ENCODE measurements around the gene PDE12. TPM values are rescaled to one million over a fixed set of nuclear protein-coding genes. Genes with fewer than 3 reads are reported as not detected.

Gene PDE12, protein sequence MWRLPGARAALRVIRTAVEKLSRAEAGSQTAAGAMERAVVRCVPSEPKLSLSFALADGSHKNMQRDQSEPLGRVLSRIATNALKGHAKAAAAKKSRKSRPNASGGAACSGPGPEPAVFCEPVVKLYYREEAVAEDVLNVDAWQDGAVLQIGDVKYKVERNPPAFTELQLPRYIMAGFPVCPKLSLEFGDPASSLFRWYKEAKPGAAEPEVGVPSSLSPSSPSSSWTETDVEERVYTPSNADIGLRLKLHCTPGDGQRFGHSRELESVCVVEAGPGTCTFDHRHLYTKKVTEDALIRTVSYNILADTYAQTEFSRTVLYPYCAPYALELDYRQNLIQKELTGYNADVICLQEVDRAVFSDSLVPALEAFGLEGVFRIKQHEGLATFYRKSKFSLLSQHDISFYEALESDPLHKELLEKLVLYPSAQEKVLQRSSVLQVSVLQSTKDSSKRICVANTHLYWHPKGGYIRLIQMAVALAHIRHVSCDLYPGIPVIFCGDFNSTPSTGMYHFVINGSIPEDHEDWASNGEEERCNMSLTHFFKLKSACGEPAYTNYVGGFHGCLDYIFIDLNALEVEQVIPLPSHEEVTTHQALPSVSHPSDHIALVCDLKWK
- 14.3 TPM for polyA plus RNA-seq (ENCODE audit: insufficient read length)
- long read RNA-seq, donor 1, full-length matches to known transcripts = 5 of 5 reads
- long read RNA-seq, donor 1, partial matches to known transcripts = 0 of 5 reads
- long read RNA-seq, donor 1, other reads (novel, unspliced or antisense) = 0 of 5 reads
- long read RNA-seq, donor 2, full-length matches to known transcripts = 4 of 4 reads
- long read RNA-seq, donor 2, partial matches to known transcripts = 0 of 4 reads
- long read RNA-seq, donor 2, other reads (novel, unspliced or antisense) = 0 of 4 reads
- long read RNA-seq, donor 3, full-length matches to known transcripts = 7 of 7 reads
- long read RNA-seq, donor 3, partial matches to known transcripts = 0 of 7 reads
- long read RNA-seq, donor 3, other reads (novel, unspliced or antisense) = 0 of 7 reads
- long read RNA-seq, donor 4 = 0 reads
- long read RNA-seq, donor 5, full-length matches to known transcripts = 3 of 279 reads
- long read RNA-seq, donor 5, partial matches to known transcripts = 59 of 279 reads
- long read RNA-seq, donor 5, other reads (novel, unspliced or antisense) = 217 of 279 reads
- long read RNA-seq, donor 6, full-length matches to known transcripts = 7 of 7 reads
- long read RNA-seq, donor 6, partial matches to known transcripts = 0 of 7 reads
- long read RNA-seq, donor 6, other reads (novel, unspliced or antisense) = 0 of 7 reads
- long read RNA-seq, donor 7, full-length matches to known transcripts = 6 of 223 reads
- long read RNA-seq, donor 7, partial matches to known transcripts = 55 of 223 reads
- long read RNA-seq, donor 7, other reads (novel, unspliced or antisense) = 162 of 223 reads
- long read RNA-seq, donor 8, full-length matches to known transcripts = 2 of 2 reads
- long read RNA-seq, donor 8, partial matches to known transcripts = 0 of 2 reads
- long read RNA-seq, donor 8, other reads (novel, unspliced or antisense) = 0 of 2 reads

GRCh38 chr3:57555738-57556458 lies at the start of gene PDE12:
Gene PDE12 (plus strand): TSS chr3:57556274. CDS start chr3:57556380, 106 bp downstream.
- peak; percentile 90 for DNase-seq

DNA sequence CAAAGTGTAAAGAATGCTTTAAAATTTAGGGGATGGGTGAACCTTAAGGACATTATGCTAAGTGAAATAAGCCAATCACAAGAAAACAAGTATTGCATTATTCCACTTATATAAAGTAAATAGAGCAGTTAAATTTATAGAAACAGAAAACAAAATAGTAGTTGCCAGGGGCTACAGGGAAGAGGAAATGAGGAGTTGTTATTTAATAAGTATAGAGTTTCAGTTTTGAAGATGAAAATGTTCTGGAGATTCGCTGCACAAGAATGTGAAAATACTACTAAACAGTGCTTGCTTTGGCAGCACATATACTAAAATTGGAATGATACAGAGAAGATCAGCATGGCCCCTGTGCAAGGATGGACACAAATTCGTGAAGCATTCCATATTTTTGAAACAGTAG lies 43.9 kb upstream of the PDE12 start:
- no peak for DNase-seq

DNA sequence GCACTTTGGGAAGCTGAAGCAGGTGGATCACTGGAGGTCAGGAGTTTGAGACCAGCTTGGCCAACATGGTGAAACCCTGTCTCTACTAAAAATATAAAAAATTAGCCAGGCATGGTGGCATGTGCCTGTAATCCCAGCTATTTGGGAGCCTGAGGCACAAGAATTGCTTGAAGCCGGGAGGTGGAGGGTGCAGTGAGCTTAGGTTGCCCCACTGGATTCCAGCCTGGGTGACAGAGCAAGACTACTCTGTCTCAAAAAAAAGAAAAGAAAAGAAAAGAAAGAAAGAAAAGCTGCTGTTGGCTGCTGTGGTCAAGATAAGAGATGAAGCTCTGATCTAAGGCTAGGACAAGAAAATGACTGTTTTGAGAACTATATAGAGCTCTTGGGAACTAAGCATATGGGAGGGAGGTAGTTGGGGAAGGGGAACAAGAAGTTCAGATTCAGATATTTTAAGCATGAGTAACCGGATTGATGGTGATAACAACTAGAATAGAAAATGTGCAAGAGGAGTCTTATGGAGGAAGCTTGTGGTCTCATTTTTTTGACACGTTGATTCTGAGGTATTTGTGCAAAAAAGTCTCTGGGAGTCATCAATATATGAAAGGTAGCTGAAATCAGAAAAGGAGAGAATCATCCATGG lies 37.7 kb upstream of the PDE12 start:
- DNase-seq = no peak

GRCh38 chr3:57530071-57530608 lies 25.9 kb upstream of the PDE12 start:
- no peak for DNase-seq

DNA sequence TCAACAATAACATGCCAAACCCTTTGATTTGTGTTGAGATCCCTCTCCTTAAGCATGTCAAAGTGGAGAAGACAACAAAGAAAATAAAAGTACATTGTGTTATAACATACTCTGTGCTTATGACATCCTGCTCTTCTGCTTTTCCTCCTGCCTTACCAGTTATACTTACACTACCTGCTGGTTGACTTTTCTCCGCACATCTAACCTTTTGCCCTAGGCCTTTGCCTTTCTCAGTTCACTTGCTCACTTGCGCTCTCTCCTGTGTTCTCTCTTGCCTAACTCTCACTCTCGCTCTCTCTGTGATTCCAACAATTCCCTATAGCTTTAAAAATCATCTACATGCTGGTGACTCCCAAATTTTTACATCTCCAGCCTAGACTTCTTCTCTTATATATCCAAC lies 17.6 kb upstream of the PDE12 start:
- no peak for DNase-seq

GRCh38 chr3:57544181-57545125 lies 11.6 kb upstream of the PDE12 start, which contains the start of gene DNAH12:
Gene DNAH12 (minus strand): TSS chr3:57544344. CDS start chr3:57542870, 1,474 bp downstream.
- peak; percentile 93 for DNase-seq

DNA sequence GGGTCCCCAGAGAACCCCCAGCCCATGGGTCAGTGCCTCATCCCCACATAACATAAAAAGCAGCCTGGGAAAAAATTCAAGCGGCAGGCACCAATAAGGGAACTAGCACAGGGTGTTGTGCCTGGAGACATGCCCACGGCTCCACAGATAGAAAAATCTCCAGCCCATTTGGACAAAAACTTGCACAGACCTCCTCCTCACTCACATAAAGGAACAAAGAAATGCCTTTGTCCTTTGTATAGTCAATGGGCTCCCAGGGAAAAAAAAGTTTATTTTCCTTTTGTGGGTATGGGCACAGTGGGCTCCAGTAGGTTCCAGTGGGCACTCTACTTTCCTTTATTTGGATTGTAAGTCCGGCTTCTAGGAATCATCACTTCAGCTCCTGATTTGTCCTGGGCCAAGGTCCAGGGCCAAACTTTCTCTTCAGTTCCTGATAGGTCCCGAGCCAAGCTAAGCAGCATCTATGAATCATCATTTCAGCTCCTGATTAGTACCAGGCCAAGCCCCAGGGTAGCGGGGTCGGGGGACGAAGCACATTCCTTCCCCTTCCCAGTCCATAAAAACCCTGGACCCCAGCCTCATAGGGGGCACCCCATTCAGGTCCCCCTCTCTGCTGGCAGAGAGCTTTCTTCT lies 10.3 kb upstream of the PDE12 start:
- DNase-seq = no peak

DNA sequence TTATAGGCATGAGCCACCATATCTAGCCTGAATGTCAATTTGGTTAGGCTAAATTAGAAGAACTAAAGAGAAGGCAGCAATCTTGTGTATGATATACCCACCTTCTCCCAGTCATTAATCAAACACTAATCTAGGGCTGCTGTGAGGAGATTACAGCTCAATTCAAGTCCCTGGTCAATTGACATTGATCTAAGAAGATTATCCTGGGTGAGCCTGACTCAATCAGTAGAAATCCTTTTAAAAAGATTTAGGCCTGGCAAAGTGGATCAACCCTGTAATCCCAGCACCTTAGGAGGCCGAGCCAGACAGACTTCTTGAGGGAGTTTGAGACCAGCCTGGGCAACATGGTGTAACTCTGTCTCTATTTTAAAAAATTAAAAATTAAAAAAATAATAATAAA lies 9.5 kb upstream of the PDE12 start:
- no peak for DNase-seq

GRCh38 chr3:57555306-57555705 lies 768 bp upstream of the PDE12 start:
- no peak for DNase-seq

DNA sequence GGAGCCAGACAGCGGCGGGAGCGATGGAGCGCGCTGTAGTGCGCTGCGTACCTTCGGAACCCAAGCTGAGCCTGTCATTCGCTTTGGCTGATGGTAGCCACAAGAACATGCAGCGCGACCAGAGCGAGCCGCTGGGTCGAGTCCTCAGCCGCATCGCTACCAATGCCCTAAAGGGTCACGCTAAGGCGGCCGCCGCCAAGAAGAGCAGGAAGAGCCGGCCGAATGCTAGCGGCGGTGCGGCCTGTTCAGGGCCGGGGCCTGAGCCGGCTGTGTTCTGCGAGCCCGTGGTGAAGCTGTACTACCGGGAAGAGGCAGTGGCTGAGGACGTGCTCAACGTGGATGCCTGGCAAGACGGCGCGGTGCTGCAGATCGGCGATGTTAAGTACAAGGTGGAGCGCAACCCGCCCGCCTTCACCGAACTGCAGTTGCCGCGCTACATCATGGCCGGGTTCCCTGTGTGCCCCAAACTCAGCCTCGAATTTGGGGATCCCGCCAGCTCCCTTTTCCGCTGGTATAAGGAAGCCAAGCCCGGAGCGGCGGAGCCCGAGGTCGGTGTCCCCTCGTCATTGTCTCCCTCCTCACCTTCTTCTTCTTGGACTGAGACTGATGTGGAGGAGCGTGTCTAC lies 498 bp downstream of the PDE12 start:
- DNase-seq = no peak

DNA sequence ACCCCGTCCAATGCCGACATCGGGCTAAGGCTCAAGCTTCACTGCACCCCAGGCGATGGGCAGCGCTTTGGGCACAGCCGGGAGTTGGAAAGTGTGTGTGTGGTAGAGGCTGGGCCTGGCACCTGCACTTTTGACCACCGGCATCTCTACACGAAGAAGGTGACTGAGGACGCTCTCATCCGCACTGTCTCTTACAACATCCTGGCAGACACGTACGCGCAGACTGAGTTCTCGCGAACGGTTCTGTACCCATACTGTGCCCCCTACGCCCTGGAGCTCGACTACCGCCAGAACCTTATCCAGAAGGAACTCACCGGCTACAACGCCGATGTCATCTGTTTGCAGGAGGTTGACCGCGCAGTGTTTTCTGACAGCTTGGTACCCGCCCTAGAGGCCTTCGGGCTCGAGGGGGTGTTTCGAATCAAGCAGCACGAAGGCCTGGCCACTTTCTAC lies 1.0 kb downstream of the PDE12 start:
- no peak for DNase-seq

GRCh38 chr3:57559526-57559925 lies 3.5 kb downstream of the PDE12 start:
- DNase-seq = no peak

GRCh38 chr3:57569859-57570450 lies 13.9 kb downstream of the PDE12 start:
- DNase-seq = no peak

- DNase-seq = no peak
Measured at GRCh38 chr3:57570878-57571277, 14.8 kb downstream of the PDE12 start.

DNA sequence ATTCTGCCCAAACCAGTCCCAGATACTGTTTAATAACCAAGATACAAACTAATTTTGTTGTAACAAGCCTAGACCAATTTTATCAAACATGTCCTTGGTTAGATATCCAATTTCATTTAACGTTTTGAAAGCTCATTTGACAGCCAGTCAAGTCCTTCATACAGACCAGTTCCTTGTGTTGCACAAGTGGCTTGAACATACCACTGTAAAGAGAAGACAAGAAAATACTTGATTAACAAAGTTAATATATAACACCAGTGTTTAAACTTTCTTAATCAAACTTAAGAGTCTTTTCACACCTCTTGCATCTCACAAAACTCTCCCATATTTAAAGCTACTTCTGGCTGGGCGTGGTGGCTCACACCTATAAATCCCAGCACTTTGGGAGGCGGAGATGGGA lies 16.0 kb downstream of the PDE12 start:
- DNase-seq = no peak

DNA sequence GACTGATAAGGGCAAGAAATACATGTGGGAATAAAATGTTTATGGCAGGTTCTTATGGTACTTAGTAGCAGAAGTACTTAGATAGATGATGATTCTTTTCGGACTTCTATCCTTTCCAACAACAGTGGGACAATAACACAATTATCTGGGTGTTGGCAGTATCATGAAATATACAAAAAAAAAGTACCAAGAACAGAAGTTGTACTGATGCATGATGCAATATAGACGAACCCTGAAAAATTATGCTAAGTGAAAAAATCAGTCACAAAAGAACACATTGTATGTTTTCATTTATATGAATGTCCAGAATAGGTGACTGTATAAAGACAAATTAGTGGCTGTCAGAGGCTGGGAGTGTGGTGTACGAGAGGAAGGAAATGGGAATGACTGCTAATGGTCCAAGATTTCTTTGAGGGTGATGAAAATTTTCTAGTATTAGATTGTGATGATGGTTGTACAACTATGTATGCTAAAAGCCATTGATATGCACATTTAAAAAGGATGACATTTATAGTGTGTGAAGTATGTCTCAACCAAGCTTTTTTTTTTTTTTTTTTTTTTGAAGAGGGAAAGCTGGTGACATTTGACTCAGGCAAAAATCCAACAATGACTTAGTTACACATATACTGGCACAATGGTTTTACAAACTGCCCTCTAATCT lies 20.0 kb downstream of the PDE12 start:
- DNase-seq = no peak

- no peak for DNase-seq
Measured at GRCh38 chr3:57577801-57578200, 21.7 kb downstream of the PDE12 start.
